Spleen (tissue), 11 donors: Measurements from ENCODE around the gene MANBA. TPM values are rescaled to one million over a fixed set of nuclear protein-coding genes. Genes with fewer than 3 reads are reported as not detected.

Source experiments
- DNase-seq: peaks from one replicate; pipeline ENCODE4 v3.0.0-alpha.2; 2020
- H3K27ac ChIP-seq, 8 donors: fragments of 200-600 bp; sonication (generic) in 7 of 8; 1 replicate in 4 of 8; 2 replicates in 4 of 8; pipeline versions ENCODE4 v1.5.0 to v1.8.0; 2016 to 2021; ENCODE audit warnings: inconsistent platforms in 4 of 8, mild to moderate bottlenecking in 4 of 8, moderate library complexity in 1 of 8
- H3K27me3 ChIP-seq, 7 donors: fragments of 200-600 bp; sonication (generic) in 6 of 7; replicated peaks in 1 of 7; 1 replicate in 4 of 7; 2 replicates in 3 of 7; pipeline versions ENCODE4 v1.5.0 to v1.8.0; 2016 to 2021; ENCODE audit warnings: inconsistent platforms in 3 of 7, mild to moderate bottlenecking in 1 of 7
- H3K36me3 ChIP-seq, 6 donors: fragments of 200-600 bp; sonication (generic) in 5 of 6; 1 replicate in 4 of 6; 2 replicates in 2 of 6; pipeline versions ENCODE4 v1.5.0 to v1.8.0; 2016 to 2021; ENCODE audit warnings: inconsistent platforms in 2 of 6
- H3K4me1 ChIP-seq, 6 donors: fragments of 200-600 bp; sonication (generic) in 5 of 6; 1 replicate in 3 of 6; 2 replicates in 3 of 6; pipeline versions ENCODE4 v1.5.0 to v1.8.0; 2016 to 2021; ENCODE audit warnings: inconsistent platforms in 3 of 6
- H3K4me3 ChIP-seq, 8 donors: fragments of 200-600 bp; sonication (generic) in 7 of 8; 1 replicate in 4 of 8; 2 replicates in 4 of 8; pipeline versions ENCODE4 v1.5.0 to v1.8.0; 2016 to 2021; ENCODE audit warnings: inconsistent platforms in 4 of 8, mild to moderate bottlenecking in 4 of 8, moderate library complexity in 2 of 8
- H3K9me3 ChIP-seq, 8 donors: fragments of 200-600 bp; sonication (generic) in 7 of 8; 1 replicate in 4 of 8; 2 replicates in 4 of 8; pipeline versions ENCODE4 v1.5.0 to v1.8.0; 2016 to 2021; ENCODE audit warnings: inconsistent platforms in 4 of 8
- CTCF ChIP-seq, 11 experiments: fragments of 200-600 bp in 7 of 11; fragments of 450-650 bp in 4 of 11; sonication (generic) in 4 of 11; IDR thresholded peaks in 8 of 11; conservative IDR thresholded peaks in 3 of 11; 1 replicate in 7 of 11; 2 replicates in 4 of 11; pipeline versions ENCODE4 v1.4.0 to v1.8.0; 2016 to 2021; ENCODE audit warnings: antibody characterized with exemption in 11 of 11, inconsistent platforms in 4 of 11, mild to moderate bottlenecking in 1 of 11
- POLR2A ChIP-seq, 3 donors: fragments of 450-650 bp; IDR thresholded peaks; one replicate each; pipeline ENCODE4 v1.5.1; 2017; ENCODE audit warnings: antibody characterized with exemption in 3 of 3, mild to moderate bottlenecking in 1 of 3
- POLR2AphosphoS5 ChIP-seq, 3 donors: sonication (generic); formaldehyde crosslinking; IDR thresholded peaks; one replicate each; pipeline ENCODE4 v1.5.1; 2017; ENCODE audit warnings: antibody characterized with exemption in 3 of 3
- WGBS, 5 donors: extraction: QIAGEN DNeasy Blood & Tissue Kit in 3 of 5; methylation state at CpG; one replicate each; pipeline versions ENCODE4 v1.1.5 to v1.1.7; 2013 to 2018; 5-methylcytosine and 5-hydroxymethylcytosine counted together
- intact Hi-C: fragments of 100-400 bp; cut with DNase I; formaldehyde crosslinking; loops from one replicate; pipeline ENCODE4 v1.15.0; 2023; ENCODE audit warnings: low total_unique reads
- polyA plus RNA-seq, 3 donors: library from polyadenylated mRNA; stranded (reverse); fragments of 200-250 nt; gene quantifications; one replicate each; pipeline ENCODE4 v1.2.1, GENCODE V29; 2013
- total RNA-seq, 7 donors: library from RNA; depleted of rRNA in 3 of 7; stranded (reverse); fragments of >200 nt in 3 of 7; fragmentation: NEBNext Ultra II Directional in 4 of 7; extraction: Animal tissue kit (Norgen Biotek cat#: 25700) in 4 of 7; gene quantifications; one replicate each; pipeline versions ENCODE4 v1.1.0 to v1.2.1, GENCODE V29; 2016 to 2021
- donor health status: healthy with polysubstance abuse.
- donor health status: DM: no; HTN: no; CAD: no; lungs with moderate emphysema.
- donor health status: DM: no; HTN: no; CAD: no.
- donor health status: Bipolar disorder and iron deficiency.
- donor health status: healthy.
- donor health status: DM: no; HTN: no; CAD: no.
- donor health status: DM: yes; HTN: yes; CAD: no.

Gene MANBA
- total and polyA plus RNA-seq, 10 donors = 15.7 to 112 (median 50.3) TPM

- H3K27ac ChIP-seq = peak overlapping the region in 1 of 8 donors; percentile 51
- no peak for DNase-seq
- H3K4me1 ChIP-seq = peaks cover 11 to 45% (median 23%) of the 10 kb centered on the region in 6 donors
- WGBS, 5 donors = 83 to 93% (median 86%) methylated on average over 3 of the region's 3 CpGs
- TF ChIP-seq CTCF (IDR thresholded peaks at IDR 0.05 in 8 of 11, conservative IDR thresholded peaks at IDR 0.05 in 3 of 11) (no peak), POLR2A (IDR thresholded peaks at IDR 0.05) (no peak), POLR2AphosphoS5 (IDR thresholded peaks at IDR 0.05) (no peak)
- no peaks in the 10 kb centered on the region for H3K27me3 ChIP-seq
- H3K9me3 ChIP-seq = no peaks in the 10 kb centered on the region
- intact Hi-C loops = no loop called here
- H3K36me3 ChIP-seq = peaks cover 3 to 100% (median 95%) of the 10 kb centered on the region in 6 donors
- H3K4me3 ChIP-seq = no peak overlapping the region
These were observed 150.3 kb downstream of the MANBA start for GRCh38 chr4:102610476-102610875.

- Histone ChIP-seq H3K4me3 (no peak overlapping the region), H3K27ac (no peak overlapping the region), H3K36me3 (peaks cover 3 to 100% (median 94%) of the 10 kb centered on the region in 6 donors), H3K27me3 (no peaks in the 10 kb centered on the region), H3K9me3 (no peaks in the 10 kb centered on the region), H3K4me1 (peaks cover 11 to 40% (median 21%) of the 10 kb centered on the region in 6 donors)
- intact Hi-C loops = no loop called here
- DNase-seq = no peak
- no peak for TF ChIP-seq POLR2A (IDR thresholded peaks at IDR 0.05)
- peak in 2 of 11 experiments; percentile 11 to 20 for TF ChIP-seq CTCF (IDR thresholded peaks at IDR 0.05 in 8 of 11, conservative IDR thresholded peaks at IDR 0.05 in 3 of 11)
- no peak for TF ChIP-seq POLR2AphosphoS5 (IDR thresholded peaks at IDR 0.05)
These were observed 150.8 kb downstream of the MANBA start for GRCh38 chr4:102610007-102610406.

GRCh38 chr4:102608190-102608589 lies 152.6 kb downstream of the MANBA start:
- Histone ChIP-seq H3K4me1 (peaks cover 11 to 24% (median 15%) of the 10 kb centered on the region in 6 donors), H3K27ac (no peak overlapping the region), H3K4me3 (no peak overlapping the region), H3K9me3 (no peaks in the 10 kb centered on the region), H3K36me3 (peaks cover 3 to 100% (median 94%) of the 10 kb centered on the region in 6 donors), H3K27me3 (no peaks in the 10 kb centered on the region)
- WGBS, 5 donors = 79 to 98% (median 90%) methylated on average over 1 of the region's 1 CpG
- TF ChIP-seq POLR2AphosphoS5 (IDR thresholded peaks at IDR 0.05) (no peak), POLR2A (IDR thresholded peaks at IDR 0.05) (no peak), CTCF (IDR thresholded peaks at IDR 0.05 in 8 of 11, conservative IDR thresholded peaks at IDR 0.05 in 3 of 11) (no peak)
- intact Hi-C loops = no loop called here
- DNase-seq = no peak

- 93 to 98% (median 95%) methylated on average over 7 of the region's 7 CpGs for WGBS, 5 donors
- Histone ChIP-seq H3K27me3 (no peaks in the 10 kb centered on the region), H3K4me1 (peaks cover 0 to 12% (median 4%) of the 10 kb centered on the region in 6 donors), H3K4me3 (no peak overlapping the region), H3K36me3 (peaks cover 3 to 100% (median 95%) of the 10 kb centered on the region in 6 donors), H3K27ac (no peak overlapping the region), H3K9me3 (no peaks in the 10 kb centered on the region)
- TF ChIP-seq POLR2A (IDR thresholded peaks at IDR 0.05) (no peak), POLR2AphosphoS5 (IDR thresholded peaks at IDR 0.05) (peak in 1 of 3 donors; percentile 53)
- intact Hi-C loops = no loop called here
- DNase-seq = no peak
These were observed 153.8 kb downstream of the MANBA start for GRCh38 chr4:102606846-102607450.
